ENCODE results near the gene TEX44.

The TEX44 gene

DNA sequence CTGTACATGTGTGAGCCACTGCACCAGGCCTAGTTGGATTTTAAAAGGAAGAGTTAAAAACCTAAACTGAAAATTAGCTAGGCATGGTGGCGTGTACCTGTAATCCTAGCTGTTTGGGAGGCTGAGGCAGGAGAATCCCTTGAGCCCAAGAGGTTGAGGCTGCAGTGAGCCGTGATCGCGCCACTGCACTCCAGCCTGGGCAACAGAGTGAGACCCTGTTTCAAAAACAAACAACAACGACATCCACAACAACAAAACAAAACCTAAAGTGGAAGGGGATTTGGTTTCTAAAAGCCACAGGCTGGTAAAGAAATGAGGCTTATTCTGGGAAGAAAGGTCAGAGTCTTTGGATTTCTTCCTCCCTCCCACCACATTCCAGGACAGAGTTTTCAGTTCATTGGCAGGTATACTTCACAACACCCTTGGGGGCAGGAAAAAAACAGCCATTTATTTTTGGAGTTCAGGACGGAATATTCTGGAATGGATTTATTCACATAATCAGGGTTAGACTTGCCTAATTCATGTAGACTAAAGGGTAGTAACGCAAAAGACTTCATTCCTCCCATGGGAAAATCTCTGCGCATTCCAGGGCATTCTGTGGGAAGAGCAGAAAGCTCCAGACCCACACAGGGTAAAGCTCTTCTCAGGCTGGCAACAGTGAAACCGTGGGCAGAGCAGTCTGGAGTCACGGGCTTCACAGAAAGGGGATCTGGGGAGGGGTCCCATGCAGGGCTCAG is 34.9 kb downstream of the TEX44 start:
- H3K27ac ChIP-seq, result peak overlapping the region; percentile 82 to 84
- TF ChIP-seq, protein P1, sequence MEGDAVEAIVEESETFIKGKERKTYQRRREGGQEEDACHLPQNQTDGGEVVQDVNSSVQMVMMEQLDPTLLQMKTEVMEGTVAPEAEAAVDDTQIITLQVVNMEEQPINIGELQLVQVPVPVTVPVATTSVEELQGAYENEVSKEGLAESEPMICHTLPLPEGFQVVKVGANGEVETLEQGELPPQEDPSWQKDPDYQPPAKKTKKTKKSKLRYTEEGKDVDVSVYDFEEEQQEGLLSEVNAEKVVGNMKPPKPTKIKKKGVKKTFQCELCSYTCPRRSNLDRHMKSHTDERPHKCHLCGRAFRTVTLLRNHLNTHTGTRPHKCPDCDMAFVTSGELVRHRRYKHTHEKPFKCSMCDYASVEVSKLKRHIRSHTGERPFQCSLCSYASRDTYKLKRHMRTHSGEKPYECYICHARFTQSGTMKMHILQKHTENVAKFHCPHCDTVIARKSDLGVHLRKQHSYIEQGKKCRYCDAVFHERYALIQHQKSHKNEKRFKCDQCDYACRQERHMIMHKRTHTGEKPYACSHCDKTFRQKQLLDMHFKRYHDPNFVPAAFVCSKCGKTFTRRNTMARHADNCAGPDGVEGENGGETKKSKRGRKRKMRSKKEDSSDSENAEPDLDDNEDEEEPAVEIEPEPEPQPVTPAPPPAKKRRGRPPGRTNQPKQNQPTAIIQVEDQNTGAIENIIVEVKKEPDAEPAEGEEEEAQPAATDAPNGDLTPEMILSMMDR (IDR thresholded peaks at IDR 0.05), result no peak
- no peak for DNase-seq (ENCODE audit: low spot score)
- H3K4me3 ChIP-seq, result peak overlapping the region; percentile 34

DNA sequence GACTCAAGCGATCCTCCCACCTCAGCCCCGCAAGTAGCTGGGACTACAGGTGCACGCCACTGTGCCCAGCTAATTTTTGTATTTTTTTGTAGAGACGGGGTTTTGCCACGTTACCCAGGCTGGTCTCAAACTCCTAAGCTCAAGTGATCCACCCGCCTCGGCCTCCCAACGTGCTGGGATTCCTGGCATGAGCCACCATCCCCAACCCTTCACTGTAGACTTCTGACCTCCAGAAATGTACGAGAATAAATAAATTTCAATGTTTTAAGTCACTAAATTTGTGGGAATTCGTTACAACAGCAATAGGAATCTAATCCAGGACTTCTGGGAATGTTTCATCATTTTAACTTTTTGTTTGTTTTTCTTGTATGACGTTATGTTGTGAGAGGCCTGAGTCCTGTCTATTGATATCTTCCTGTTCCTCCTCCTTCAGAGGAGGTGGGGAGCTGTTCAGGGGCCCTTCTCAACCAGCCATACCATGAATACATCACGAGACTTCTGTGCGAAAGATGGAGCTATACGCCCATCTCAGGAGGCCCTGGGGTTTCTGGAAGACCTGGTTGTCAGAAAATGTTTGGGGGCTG is 40.0 kb downstream of the TEX44 start:
- TF ChIP-seq, protein P1 (IDR thresholded peaks at IDR 0.05), result no peak
- no peak for DNase-seq (ENCODE audit: low spot score)
- H3K4me3 ChIP-seq, result no peak overlapping the region
- peak overlapping the region; percentile 46 to 64 for H3K27ac ChIP-seq

DNA sequence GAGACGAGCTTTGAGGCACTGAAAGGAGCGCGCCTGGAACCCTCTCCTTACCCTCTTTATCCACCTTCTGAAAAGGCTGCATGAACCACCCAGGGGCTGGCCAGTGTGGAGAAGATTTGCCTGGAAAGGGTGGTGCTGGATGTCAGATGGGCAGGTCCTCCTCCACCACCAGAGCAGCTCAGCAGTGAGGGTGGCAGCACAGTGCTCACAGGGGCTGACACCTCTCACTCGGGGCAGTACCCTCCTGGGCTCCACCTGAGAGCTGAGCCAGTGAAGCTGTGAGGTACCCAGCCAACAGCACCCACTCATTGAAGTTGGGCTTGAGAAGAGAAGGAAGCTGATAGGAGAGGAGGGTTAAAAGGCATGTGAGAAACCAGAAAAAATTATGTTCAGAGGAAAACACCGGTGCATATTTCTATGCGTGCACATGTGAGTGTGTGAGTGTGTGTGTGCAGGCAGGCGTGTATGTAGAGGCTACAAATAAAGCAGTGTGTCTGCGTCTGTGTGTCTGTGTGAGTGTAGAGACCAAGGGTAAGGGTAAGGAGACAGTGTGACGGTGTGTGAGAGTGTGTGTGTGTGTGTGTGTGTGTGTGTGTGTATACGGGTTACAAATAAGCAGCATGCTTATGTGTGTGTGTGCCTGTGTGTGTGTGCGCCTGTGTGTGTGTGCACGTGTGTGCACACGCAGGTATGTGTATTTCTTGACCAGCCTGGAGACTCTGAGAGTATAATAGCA is 40.7 kb downstream of the TEX44 start:
- H3K4me3 ChIP-seq, result no peak overlapping the region
- DNase-seq (ENCODE audit: low spot score), result no peak
- peak overlapping the region; percentile 46 to 64 for H3K27ac ChIP-seq
- TF ChIP-seq, protein P1 (IDR thresholded peaks at IDR 0.05), result no peak

DNA sequence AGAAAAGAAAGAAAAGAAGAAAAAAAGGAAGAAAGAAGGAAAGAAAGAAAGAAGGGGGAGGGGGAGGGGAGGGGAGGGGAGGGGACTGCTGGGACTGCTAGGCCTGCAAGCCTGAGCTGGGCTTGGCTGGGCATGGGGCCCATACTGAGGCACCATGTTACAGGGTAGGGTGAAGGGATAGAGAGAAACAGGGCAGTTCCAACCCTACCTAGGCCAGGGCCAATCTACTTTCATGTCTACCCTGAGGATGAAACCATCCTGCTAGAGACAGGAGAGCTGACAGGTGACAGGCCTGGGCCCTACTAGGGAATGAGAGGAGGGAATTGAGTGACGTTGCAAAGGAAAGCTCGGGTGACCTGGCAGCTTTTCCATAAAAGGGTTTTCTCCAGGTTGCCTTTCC is 41.7 kb downstream of the TEX44 start:
- no peak for DNase-seq (ENCODE audit: low spot score)
- H3K4me3 ChIP-seq, result no peak overlapping the region
- H3K27ac ChIP-seq, result peak overlapping the region; percentile 37 to 68

DNA sequence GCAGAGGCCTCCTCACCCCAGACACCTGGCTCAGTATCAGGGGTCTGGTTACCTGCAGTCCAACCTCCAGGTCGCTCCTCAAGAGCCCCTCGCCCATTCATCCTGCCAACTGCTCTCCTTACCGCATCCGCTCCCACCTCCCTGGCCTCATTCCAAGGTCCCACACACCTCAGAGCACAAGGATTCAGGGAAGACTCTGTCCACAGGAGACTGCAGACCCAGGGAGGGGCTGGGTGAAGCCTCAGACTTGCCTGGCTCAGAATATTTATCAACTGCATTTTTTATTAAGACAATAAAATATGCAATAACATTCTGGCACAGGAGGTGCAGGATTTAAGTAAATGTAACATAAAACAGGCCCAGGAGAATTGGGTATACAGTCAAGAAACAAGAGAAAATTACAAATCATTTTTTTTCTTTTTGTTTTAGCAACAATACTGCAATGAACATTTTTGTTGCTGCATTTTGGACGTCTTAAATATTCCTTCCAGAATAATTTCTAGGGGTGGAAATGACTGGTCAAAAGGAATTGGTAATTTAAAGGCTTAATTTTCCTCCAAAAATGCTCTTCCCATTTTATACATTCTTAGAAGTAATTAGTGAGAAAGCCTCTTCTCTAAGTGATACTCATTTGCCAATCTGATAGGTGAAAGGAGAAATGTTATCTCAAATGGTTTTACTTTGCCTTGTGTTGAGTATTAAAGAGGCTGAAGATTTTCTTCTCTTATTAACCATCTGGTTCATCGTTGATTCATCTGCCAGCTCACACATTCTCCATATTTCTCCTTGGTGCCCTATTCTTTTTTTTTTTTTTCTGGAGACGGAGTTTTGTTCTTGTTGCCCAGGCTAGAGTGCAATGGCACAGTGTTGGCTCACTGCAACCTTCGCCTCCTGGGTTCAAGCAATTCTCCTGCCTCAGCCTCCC is 42.5 kb downstream of the TEX44 start:
- TF ChIP-seq, protein P1 (IDR thresholded peaks at IDR 0.05), result no peak
- no peak overlapping the region for H3K4me3 ChIP-seq
- peak overlapping the region; percentile 37 to 68 for H3K27ac ChIP-seq
- no peak for DNase-seq (ENCODE audit: low spot score)

More for the DNA sequence above, 41.7 kb downstream of the TEX44 start:
- TF ChIP-seq, protein P1 (IDR thresholded peaks at IDR 0.05), result no peak

DNA sequence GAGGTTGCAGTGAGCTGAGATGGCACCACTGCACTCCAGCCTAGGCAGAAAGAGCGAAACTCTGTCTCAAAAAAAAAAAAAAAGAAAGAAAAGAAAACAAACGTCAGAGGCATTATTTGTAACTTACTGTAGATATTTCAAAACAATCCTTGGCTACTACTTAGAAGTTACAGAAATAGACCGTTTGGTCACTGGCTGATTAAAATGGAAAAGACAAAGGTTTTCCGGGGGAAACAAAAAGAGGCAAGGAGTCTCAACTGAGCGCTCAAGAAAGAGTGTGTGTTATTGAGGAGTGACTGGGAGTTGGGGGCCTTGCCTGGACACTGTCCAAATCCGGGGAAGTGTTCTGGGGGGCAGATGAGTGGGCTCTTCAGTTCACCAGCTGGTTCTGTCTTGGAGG is 47.6 kb downstream of the TEX44 start:
- DNase-seq (ENCODE audit: low spot score), result no peak
- peak overlapping the region; percentile 91 to 96 for H3K27ac ChIP-seq
- H3K4me3 ChIP-seq, result peak overlapping the region; percentile 39
- TF ChIP-seq, protein P1 (IDR thresholded peaks at IDR 0.05), result no peak

Data from coronary artery (tissue), 2 donors.